ENCODE data around the gene CDIP1. TPM values are rescaled to one million over a fixed set of nuclear protein-coding genes. Genes with fewer than 3 reads are reported as not detected.

The CDIP1 gene
- total RNA-seq, 4 donors from 2014 or later, result 14.7 to 30.0 (median 21.3) TPM

GRCh38 chr16:4556580-4556979 is 18.0 kb upstream of the CDIP1 start:
- DNase-seq (ENCODE audit: low spot score in 2 of 2), result no peak
- TF ChIP-seq EP300 (IDR thresholded peaks at IDR 0.05) (no peak), POLR2A (IDR thresholded peaks at IDR 0.05) (no peak), CTCF (IDR thresholded peaks at IDR 0.05) (no peak), POLR2AphosphoS5 (IDR thresholded peaks at IDR 0.05) (no peak)
- Histone ChIP-seq H3K27ac (no peak overlapping the region), H3K36me3 (no peaks in the 10 kb centered on the region), H3K9me3 (no peaks in the 10 kb centered on the region), H3K27me3 (no peaks in the 10 kb centered on the region), H3K4me1 (no peaks in the 10 kb centered on the region), H3K4me3 (no peak overlapping the region)
- WGBS, result 87% methylated on average over 5 of the region's 14 CpGs

- Histone ChIP-seq H3K9me3 (no peaks in the 10 kb centered on the region), H3K4me3 (no peak within 1 kb of the TSS), H3K27ac (no peak within 1 kb of the TSS), H3K4me1 (no peaks in the 10 kb centered on the region), H3K27me3 (no peaks in the 10 kb centered on the region), H3K36me3 (no peaks in the 10 kb centered on the region)
- no peak for DNase-seq (ENCODE audit: low spot score in 2 of 2)
- 75% methylated on average over 3 of the region's 4 CpGs for WGBS
- TF ChIP-seq CTCF (IDR thresholded peaks at IDR 0.05) (no peak), POLR2A (IDR thresholded peaks at IDR 0.05) (no peak), EP300 (IDR thresholded peaks at IDR 0.05) (no peak), POLR2AphosphoS5 (IDR thresholded peaks at IDR 0.05) (no peak)
These were observed 17.5 kb upstream of the CDIP1 start, which contains the start of gene C16orf96 for GRCh38 chr16:4556112-4556511. C16orf96 (plus strand) TSS chr16:4556340; CDS start chr16:4556490, 150 bp downstream.

GRCh38 chr16:4552541-4552940 is 14.0 kb upstream of the CDIP1 start:
- no peaks in the 10 kb centered on the region for H3K27me3 ChIP-seq
- H3K4me3 ChIP-seq, result no peak overlapping the region
- TF ChIP-seq POLR2A (IDR thresholded peaks at IDR 0.05) (no peak), CTCF (IDR thresholded peaks at IDR 0.05) (no peak), POLR2AphosphoS5 (IDR thresholded peaks at IDR 0.05) (no peak), EP300 (IDR thresholded peaks at IDR 0.05) (no peak)
- no peaks in the 10 kb centered on the region for H3K9me3 ChIP-seq
- no peaks in the 10 kb centered on the region for H3K36me3 ChIP-seq
- no peak overlapping the region for H3K27ac ChIP-seq
- no peaks in the 10 kb centered on the region for H3K4me1 ChIP-seq
- DNase-seq (ENCODE audit: low spot score in 2 of 2), result no peak
- 46% methylated on average over 3 of the region's 3 CpGs for WGBS

GRCh38 chr16:4550591-4550990 is 12.0 kb upstream of the CDIP1 start:
- DNase-seq (ENCODE audit: low spot score in 2 of 2), result no peak
- no peaks in the 10 kb centered on the region for H3K9me3 ChIP-seq
- H3K4me3 ChIP-seq, result no peak overlapping the region
- no peaks in the 10 kb centered on the region for H3K4me1 ChIP-seq
- H3K27me3 ChIP-seq, result no peaks in the 10 kb centered on the region
- no peak overlapping the region for H3K27ac ChIP-seq
- WGBS, result 32% methylated on average over 4 of the region's 4 CpGs
- TF ChIP-seq POLR2A (IDR thresholded peaks at IDR 0.05) (no peak), EP300 (IDR thresholded peaks at IDR 0.05) (no peak), CTCF (IDR thresholded peaks at IDR 0.05) (no peak), POLR2AphosphoS5 (IDR thresholded peaks at IDR 0.05) (no peak)
- no peaks in the 10 kb centered on the region for H3K36me3 ChIP-seq

- H3K4me1 ChIP-seq, result no peaks in the 10 kb centered on the region
- 79% methylated on average over 13 of the region's 13 CpGs for WGBS
- H3K36me3 ChIP-seq, result no peaks in the 10 kb centered on the region
- TF ChIP-seq CTCF (IDR thresholded peaks at IDR 0.05) (no peak), EP300 (IDR thresholded peaks at IDR 0.05) (no peak), POLR2AphosphoS5 (IDR thresholded peaks at IDR 0.05) (no peak), POLR2A (IDR thresholded peaks at IDR 0.05) (no peak)
- no peaks in the 10 kb centered on the region for H3K9me3 ChIP-seq
- no peak for DNase-seq (ENCODE audit: low spot score in 2 of 2)
- H3K4me3 ChIP-seq, result no peak overlapping the region
- no peaks in the 10 kb centered on the region for H3K27me3 ChIP-seq
- H3K27ac ChIP-seq, result no peak overlapping the region
These were observed 9.6 kb upstream of the CDIP1 start for GRCh38 chr16:4548124-4548523.
